Measurements from ENCODE around the gene REX1BD.

Gene REX1BD

GRCh38 chr19:18543814-18544475, 44.7 kb upstream of the REX1BD start:
- peak; percentile 23 for TF ChIP-seq CTCF (IDR thresholded peaks at IDR 0.05)
- TF ChIP-seq ZFX (IDR thresholded peaks at IDR 0.05; ENCODE audit: borderline replicate concordance): no peak
- H3K27ac ChIP-seq: peak overlapping the region; percentile 66

- peak overlapping the region; percentile 30; the same call in 1 of the 2 replicates for H3K27ac ChIP-seq
- TF ChIP-seq ZFX (IDR thresholded peaks at IDR 0.05; ENCODE audit: borderline replicate concordance) (no peak), CTCF (IDR thresholded peaks at IDR 0.05) (no peak)
Observed at GRCh38 chr19:18551631-18552030, 37.0 kb upstream of the REX1BD start.

GRCh38 chr19:18557411-18558201, 31.0 kb upstream of the REX1BD start, which contains the start of gene KXD1:
Gene KXD1, plus strand, starts transcription at chr19:18557870. Its CDS starts 4,187 bp downstream, at chr19:18562057.
- H3K27ac ChIP-seq: peak within 1 kb of the TSS; percentile 75
- no peak for TF ChIP-seq CTCF (IDR thresholded peaks at IDR 0.05)
- TF ChIP-seq ZFX (IDR thresholded peaks at IDR 0.05; ENCODE audit: borderline replicate concordance): no peak

- H3K27ac ChIP-seq: peak overlapping the region; percentile 75
- no peak for TF ChIP-seq ZFX (IDR thresholded peaks at IDR 0.05; ENCODE audit: borderline replicate concordance)
Observed at GRCh38 chr19:18558202-18558555, 30.4 kb upstream of the REX1BD start.

GRCh38 chr19:18558604-18559003, 30.0 kb upstream of the REX1BD start:
- no peak for TF ChIP-seq CTCF (IDR thresholded peaks at IDR 0.05)
- no peak for TF ChIP-seq ZFX (IDR thresholded peaks at IDR 0.05; ENCODE audit: borderline replicate concordance)
- H3K27ac ChIP-seq: peak overlapping the region; percentile 75

GRCh38 chr19:18559685-18560084, 28.9 kb upstream of the REX1BD start:
- no peak for TF ChIP-seq CTCF (IDR thresholded peaks at IDR 0.05)
- TF ChIP-seq ZFX (IDR thresholded peaks at IDR 0.05; ENCODE audit: borderline replicate concordance): no peak
- H3K27ac ChIP-seq: 0 out of 2 replicates have a peak overlapping the region, but pooled peaks have one; percentile 75

- no peak overlapping the region for H3K27ac ChIP-seq
- no peak for TF ChIP-seq CTCF (IDR thresholded peaks at IDR 0.05)
- TF ChIP-seq ZFX (IDR thresholded peaks at IDR 0.05; ENCODE audit: borderline replicate concordance): no peak
Observed at GRCh38 chr19:18562086-18562485, 26.5 kb upstream of the REX1BD start.
